ENCODE measurements around the gene PRICKLE1.

Gene PRICKLE1

GRCh38 chr12:42473561-42473960, 116.0 kb downstream of the PRICKLE1 start:
- H3K27me3 ChIP-seq (replicated peaks; ENCODE audit: control insufficient read depth, insufficient read depth, low read length) = no peaks in the 10 kb centered on the region
- no peak for DNase-seq (ENCODE audit: extremely low read depth, insufficient read length)
- H3K4me3 ChIP-seq (replicated peaks; ENCODE audit: low read depth, low read length) = no peak overlapping the region
- H3K36me3 ChIP-seq (ENCODE audit: control insufficient read depth, insufficient read depth, low read length) = no peaks in the 10 kb centered on the region
- TF ChIP-seq CTCF (IDR thresholded peaks at IDR 0.05; ENCODE audit: insufficient read depth, low read length, poor library complexity, severe bottlenecking) = no peak

GRCh38 chr12:42473130-42473529, 116.4 kb downstream of the PRICKLE1 start:
- Histone ChIP-seq H3K4me3 (replicated peaks; ENCODE audit: low read depth, low read length) (no peak overlapping the region), H3K36me3 (ENCODE audit: control insufficient read depth, insufficient read depth, low read length) (no peaks in the 10 kb centered on the region), H3K27me3 (replicated peaks; ENCODE audit: control insufficient read depth, insufficient read depth, low read length) (no peaks in the 10 kb centered on the region)
- DNase-seq (ENCODE audit: extremely low read depth, insufficient read length) = no peak
- TF ChIP-seq CTCF (IDR thresholded peaks at IDR 0.05; ENCODE audit: insufficient read depth, low read length, poor library complexity, severe bottlenecking) = no peak

GRCh38 chr12:42472376-42472775, 117.2 kb downstream of the PRICKLE1 start:
- Histone ChIP-seq H3K36me3 (ENCODE audit: control insufficient read depth, insufficient read depth, low read length) (no peaks in the 10 kb centered on the region), H3K4me3 (replicated peaks; ENCODE audit: low read depth, low read length) (no peak overlapping the region), H3K27me3 (replicated peaks; ENCODE audit: control insufficient read depth, insufficient read depth, low read length) (no peaks in the 10 kb centered on the region)
- no peak for TF ChIP-seq CTCF (IDR thresholded peaks at IDR 0.05; ENCODE audit: insufficient read depth, low read length, poor library complexity, severe bottlenecking)
- no peak for DNase-seq (ENCODE audit: extremely low read depth, insufficient read length)

- no peak for TF ChIP-seq CTCF (IDR thresholded peaks at IDR 0.05; ENCODE audit: insufficient read depth, low read length, poor library complexity, severe bottlenecking)
- Histone ChIP-seq H3K4me3 (replicated peaks; ENCODE audit: low read depth, low read length) (peak overlapping the region; percentile 39; the same call in 1 of the 2 replicates), H3K36me3 (ENCODE audit: control insufficient read depth, insufficient read depth, low read length) (no peaks in the 10 kb centered on the region), H3K27me3 (replicated peaks; ENCODE audit: control insufficient read depth, insufficient read depth, low read length) (no peaks in the 10 kb centered on the region)
- DNase-seq (ENCODE audit: extremely low read depth, insufficient read length) = peak; percentile 81
These were observed 120.0 kb downstream of the PRICKLE1 start for GRCh38 chr12:42469355-42470175.

GRCh38 chr12:42468921-42469320, 120.6 kb downstream of the PRICKLE1 start:
- H3K36me3 ChIP-seq (ENCODE audit: control insufficient read depth, insufficient read depth, low read length) = no peaks in the 10 kb centered on the region
- no peaks in the 10 kb centered on the region for H3K27me3 ChIP-seq (replicated peaks; ENCODE audit: control insufficient read depth, insufficient read depth, low read length)
- H3K4me3 ChIP-seq (replicated peaks; ENCODE audit: low read depth, low read length) = peak overlapping the region; percentile 39
- no peak for TF ChIP-seq CTCF (IDR thresholded peaks at IDR 0.05; ENCODE audit: insufficient read depth, low read length, poor library complexity, severe bottlenecking)
- DNase-seq (ENCODE audit: extremely low read depth, insufficient read length) = no peak

All from GM06990 (cell line).